ENCODE results near the gene IL17REL. TPM values are rescaled to one million over a fixed set of nuclear protein-coding genes. Genes with fewer than 3 reads are reported as not detected.

The IL17REL gene
- total and polyA plus RNA-seq, 2 of the 13 experiments (the other 11 are each of a cell fraction or from before 2014, with no cell fraction given) = not detected

DNA sequence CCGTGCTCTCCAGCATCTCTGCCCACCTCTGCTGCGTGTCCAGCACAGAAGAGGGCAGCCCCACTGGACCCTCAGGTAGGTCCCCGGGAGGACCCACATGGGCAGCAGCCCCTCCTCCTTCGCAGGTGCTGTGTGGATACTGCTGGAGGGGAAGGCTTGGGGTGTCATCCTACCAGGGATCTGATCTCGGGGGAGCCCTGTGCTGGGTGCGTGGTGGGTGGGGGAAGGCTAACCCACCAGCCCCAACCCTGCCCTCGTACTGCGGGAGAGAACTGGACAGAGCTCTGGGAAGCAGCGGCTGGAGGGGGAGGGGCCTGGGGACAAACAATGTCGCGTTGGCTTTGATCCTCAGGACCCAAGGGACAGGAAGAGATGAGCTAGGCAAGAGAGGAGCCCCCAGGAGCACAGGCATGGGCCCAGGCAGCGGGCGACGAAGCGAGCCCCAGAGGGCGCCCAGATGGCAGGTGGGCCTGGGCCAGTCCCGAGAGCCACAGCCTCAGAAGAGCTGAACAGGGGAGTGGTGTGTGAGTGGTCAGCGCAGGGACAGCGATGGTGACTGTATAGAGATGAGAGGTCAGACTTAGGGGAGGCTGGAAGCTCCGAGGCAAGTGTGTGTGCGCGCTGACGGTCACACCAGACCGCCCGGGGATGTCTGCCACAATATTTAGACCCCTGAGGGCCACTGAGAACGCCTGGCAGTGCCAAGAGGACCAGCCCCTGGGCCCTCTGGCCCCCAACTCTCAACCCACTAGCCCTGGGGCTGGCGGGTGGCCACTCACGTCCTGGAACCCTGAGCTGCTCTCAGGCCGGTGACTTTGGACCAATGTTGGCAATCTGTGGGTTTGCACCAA, 53.4 kb downstream of the IL17REL start (continued):
- TF ChIP-seq, protein P1, sequence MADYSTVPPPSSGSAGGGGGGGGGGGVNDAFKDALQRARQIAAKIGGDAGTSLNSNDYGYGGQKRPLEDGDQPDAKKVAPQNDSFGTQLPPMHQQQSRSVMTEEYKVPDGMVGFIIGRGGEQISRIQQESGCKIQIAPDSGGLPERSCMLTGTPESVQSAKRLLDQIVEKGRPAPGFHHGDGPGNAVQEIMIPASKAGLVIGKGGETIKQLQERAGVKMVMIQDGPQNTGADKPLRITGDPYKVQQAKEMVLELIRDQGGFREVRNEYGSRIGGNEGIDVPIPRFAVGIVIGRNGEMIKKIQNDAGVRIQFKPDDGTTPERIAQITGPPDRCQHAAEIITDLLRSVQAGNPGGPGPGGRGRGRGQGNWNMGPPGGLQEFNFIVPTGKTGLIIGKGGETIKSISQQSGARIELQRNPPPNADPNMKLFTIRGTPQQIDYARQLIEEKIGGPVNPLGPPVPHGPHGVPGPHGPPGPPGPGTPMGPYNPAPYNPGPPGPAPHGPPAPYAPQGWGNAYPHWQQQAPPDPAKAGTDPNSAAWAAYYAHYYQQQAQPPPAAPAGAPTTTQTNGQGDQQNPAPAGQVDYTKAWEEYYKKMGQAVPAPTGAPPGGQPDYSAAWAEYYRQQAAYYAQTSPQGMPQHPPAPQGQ (CRISPR knock-in tag; IDR thresholded peaks at IDR 0.05; ENCODE audit: borderline replicate concordance) = no peak
- TF ChIP-seq GATAD2A (CRISPR knock-in tag; IDR thresholded peaks at IDR 0.05) (peak; percentile 61; the same call in 1 of the 2 replicates), MAZ (IDR thresholded peaks at IDR 0.05; ENCODE audit: borderline replicate concordance, low read depth, low read length) (peak; percentile 77; the same call in 1 of the 2 replicates), MAZ (CRISPR knock-in tag; IDR thresholded peaks at IDR 0.05; ENCODE audit: low read depth) (peak; percentile 44), ZBTB7B (CRISPR knock-in tag; IDR thresholded peaks at IDR 0.05) (peak; percentile 49; the same call in 1 of the 2 replicates), XRCC5 (optimal IDR thresholded peaks at IDR 0.05; ENCODE audit: low read length) (peak; percentile 51), CHD2 (IDR thresholded peaks at IDR 0.05; ENCODE audit: low read depth, low read length) (no peak), AGO2 (optimal IDR thresholded peaks at IDR 0.05; ENCODE audit: low read depth, low read length) (peak; percentile 94), BCL6 (CRISPR knock-in tag; IDR thresholded peaks at IDR 0.05) (0 out of 2 replicates have a peak, but pooled peaks have one; percentile 9), NPAS2 (CRISPR knock-in tag; IDR thresholded peaks at IDR 0.05; ENCODE audit: borderline replicate concordance) (0 out of 2 replicates have a peak, but pooled peaks have one; percentile 6), MLLT10 (CRISPR knock-in tag; IDR thresholded peaks at IDR 0.05) (no peak)
- TF ChIP-seq, protein P2, sequence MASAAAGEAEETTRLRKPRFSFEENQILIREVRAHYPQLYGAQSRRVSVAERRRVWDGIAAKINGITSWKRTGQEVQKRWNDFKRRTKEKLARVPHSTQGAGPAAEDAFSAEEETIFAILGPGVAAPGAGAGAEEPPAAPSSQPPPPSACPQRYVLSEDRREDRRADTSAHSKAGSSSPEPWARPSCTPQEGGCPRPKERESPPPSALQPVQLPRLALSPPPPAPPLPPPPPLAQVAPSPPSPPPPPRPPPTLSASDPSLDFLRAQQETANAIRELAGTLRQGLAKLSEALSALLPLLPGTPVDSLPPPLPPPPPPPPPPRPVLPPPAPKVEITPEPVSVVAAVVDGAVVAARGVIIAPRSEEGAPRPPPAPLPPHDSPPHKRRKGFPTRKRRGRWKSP (CRISPR knock-in tag; IDR thresholded peaks at IDR 0.05) = peak; percentile 74; the same call in 1 of the 2 replicates
- TF ChIP-seq, protein P3, sequence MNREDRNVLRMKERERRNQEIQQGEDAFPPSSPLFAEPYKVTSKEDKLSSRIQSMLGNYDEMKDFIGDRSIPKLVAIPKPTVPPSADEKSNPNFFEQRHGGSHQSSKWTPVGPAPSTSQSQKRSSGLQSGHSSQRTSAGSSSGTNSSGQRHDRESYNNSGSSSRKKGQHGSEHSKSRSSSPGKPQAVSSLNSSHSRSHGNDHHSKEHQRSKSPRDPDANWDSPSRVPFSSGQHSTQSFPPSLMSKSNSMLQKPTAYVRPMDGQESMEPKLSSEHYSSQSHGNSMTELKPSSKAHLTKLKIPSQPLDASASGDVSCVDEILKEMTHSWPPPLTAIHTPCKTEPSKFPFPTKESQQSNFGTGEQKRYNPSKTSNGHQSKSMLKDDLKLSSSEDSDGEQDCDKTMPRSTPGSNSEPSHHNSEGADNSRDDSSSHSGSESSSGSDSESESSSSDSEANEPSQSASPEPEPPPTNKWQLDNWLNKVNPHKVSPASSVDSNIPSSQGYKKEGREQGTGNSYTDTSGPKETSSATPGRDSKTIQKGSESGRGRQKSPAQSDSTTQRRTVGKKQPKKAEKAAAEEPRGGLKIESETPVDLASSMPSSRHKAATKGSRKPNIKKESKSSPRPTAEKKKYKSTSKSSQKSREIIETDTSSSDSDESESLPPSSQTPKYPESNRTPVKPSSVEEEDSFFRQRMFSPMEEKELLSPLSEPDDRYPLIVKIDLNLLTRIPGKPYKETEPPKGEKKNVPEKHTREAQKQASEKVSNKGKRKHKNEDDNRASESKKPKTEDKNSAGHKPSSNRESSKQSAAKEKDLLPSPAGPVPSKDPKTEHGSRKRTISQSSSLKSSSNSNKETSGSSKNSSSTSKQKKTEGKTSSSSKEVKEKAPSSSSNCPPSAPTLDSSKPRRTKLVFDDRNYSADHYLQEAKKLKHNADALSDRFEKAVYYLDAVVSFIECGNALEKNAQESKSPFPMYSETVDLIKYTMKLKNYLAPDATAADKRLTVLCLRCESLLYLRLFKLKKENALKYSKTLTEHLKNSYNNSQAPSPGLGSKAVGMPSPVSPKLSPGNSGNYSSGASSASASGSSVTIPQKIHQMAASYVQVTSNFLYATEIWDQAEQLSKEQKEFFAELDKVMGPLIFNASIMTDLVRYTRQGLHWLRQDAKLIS (CRISPR knock-in tag; IDR thresholded peaks at IDR 0.05) = no peak
- TF ChIP-seq, protein P4, sequence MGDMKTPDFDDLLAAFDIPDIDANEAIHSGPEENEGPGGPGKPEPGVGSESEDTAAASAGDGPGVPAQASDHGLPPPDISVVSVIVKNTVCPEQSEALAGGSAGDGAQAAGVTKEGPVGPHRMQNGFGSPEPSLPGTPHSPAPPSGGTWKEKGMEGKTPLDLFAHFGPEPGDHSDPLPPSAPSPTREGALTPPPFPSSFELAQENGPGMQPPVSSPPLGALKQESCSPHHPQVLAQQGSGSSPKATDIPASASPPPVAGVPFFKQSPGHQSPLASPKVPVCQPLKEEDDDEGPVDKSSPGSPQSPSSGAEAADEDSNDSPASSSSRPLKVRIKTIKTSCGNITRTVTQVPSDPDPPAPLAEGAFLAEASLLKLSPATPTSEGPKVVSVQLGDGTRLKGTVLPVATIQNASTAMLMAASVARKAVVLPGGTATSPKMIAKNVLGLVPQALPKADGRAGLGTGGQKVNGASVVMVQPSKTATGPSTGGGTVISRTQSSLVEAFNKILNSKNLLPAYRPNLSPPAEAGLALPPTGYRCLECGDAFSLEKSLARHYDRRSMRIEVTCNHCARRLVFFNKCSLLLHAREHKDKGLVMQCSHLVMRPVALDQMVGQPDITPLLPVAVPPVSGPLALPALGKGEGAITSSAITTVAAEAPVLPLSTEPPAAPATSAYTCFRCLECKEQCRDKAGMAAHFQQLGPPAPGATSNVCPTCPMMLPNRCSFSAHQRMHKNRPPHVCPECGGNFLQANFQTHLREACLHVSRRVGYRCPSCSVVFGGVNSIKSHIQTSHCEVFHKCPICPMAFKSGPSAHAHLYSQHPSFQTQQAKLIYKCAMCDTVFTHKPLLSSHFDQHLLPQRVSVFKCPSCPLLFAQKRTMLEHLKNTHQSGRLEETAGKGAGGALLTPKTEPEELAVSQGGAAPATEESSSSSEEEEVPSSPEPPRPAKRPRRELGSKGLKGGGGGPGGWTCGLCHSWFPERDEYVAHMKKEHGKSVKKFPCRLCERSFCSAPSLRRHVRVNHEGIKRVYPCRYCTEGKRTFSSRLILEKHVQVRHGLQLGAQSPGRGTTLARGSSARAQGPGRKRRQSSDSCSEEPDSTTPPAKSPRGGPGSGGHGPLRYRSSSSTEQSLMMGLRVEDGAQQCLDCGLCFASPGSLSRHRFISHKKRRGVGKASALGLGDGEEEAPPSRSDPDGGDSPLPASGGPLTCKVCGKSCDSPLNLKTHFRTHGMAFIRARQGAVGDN (CRISPR knock-in tag; IDR thresholded peaks at IDR 0.05) = peak; percentile 77
- TF ChIP-seq, protein P5, sequence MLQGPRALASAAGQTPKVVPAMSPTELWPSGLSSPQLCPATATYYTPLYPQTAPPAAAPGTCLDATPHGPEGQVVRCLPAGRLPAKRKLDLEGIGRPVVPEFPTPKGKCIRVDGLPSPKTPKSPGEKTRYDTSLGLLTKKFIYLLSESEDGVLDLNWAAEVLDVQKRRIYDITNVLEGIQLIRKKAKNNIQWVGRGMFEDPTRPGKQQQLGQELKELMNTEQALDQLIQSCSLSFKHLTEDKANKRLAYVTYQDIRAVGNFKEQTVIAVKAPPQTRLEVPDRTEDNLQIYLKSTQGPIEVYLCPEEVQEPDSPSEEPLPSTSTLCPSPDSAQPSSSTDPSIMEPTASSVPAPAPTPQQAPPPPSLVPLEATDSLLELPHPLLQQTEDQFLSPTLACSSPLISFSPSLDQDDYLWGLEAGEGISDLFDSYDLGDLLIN (CRISPR knock-in tag; IDR thresholded peaks at IDR 0.05; ENCODE audit: borderline replicate concordance) = no peak

All from HepG2 (cell line).